ENCODE data around the gene MAGOHB. TPM values are rescaled to one million over a fixed set of nuclear protein-coding genes. Genes with fewer than 3 reads are reported as not detected.
"Not testable (repeated sequence)": the region's sequence is repeated elsewhere in the genome, so short reads cannot be mapped to it uniquely, and the experiment has no call there.

The MAGOHB gene
- 10 to 100 TPM; 40.4 to 68.4 TPM for total RNA-seq

DNA sequence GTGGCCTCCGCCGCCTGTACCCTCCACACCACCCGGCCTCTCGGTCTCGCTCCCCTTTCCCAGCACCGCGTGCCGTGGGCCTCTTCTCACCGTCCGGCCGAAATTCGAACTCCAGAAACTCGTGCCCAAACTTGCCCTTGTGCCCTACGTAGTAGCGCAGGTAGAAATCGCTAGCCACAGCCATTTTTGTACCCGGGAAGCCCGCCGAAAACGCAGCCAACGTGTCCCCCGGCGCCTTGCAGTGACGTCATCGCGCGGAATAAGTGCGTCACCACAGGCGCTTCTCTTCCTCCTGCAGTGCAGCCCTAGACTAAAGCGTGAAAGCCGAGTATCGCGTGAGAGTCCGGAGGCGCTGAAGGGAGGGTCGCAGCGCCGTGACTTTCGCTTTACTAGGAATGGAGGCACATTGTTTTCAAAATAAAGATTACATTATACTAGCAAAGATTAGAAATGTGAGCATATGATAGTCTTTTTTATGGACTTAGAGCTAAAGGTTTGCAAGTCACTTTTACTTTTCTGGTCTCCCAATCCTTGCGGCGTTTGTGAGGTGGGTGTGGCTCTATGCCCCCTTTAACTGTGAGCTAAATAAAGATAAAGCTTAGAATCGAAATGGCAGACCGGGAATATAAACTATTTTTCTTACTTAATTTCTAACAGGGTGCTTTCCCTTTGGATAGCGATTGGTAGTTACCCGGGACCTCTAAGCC, at the start of gene MAGOHB:
TSS of gene MAGOHB (minus strand) at position 261 of the 707 bp plus-strand sequence. CDS start at position 184, 77 bp downstream.
- peaks cover 53% of the 10 kb centered on the region for H3K36me3 Mint-ChIP-seq (ENCODE audit: low read depth)
- peaks cover 10% of the 10 kb centered on the region for H3K27me3 Mint-ChIP-seq
- H3K4me1 Mint-ChIP-seq = peaks cover 19% of the 10 kb centered on the region
- H3K9me3 Mint-ChIP-seq = no peaks in the 10 kb centered on the region
- peak within 1 kb of the TSS; percentile 99 for H3K27ac Mint-ChIP-seq
- peak within 1 kb of the TSS; percentile 92 for H3K4me3 Mint-ChIP-seq
- ATAC-seq (replicated peaks) = peak; percentile 98

DNA sequence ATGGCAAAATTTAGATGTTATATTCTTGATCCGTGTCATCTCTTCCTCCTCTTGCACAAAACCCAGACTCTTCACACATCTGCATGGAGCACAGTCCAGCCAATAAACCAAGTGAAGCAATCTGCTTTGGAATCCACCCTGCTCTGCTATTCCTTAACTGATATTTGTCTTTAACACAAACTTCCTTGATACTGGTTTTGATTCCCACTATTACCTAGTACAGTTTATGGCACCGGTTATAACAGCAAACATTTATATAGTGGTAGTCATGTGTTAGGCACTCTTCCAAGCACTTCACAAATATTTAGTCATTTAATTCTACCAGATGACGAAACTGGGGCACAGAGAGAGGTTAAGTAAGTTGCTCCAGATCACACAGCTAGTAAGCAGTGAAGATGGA, 47.9 kb upstream of the MAGOHB start:
- H3K9me3 Mint-ChIP-seq = no peaks in the 10 kb centered on the region
- H3K27ac Mint-ChIP-seq = no peak overlapping the region
- no peaks in the 10 kb centered on the region for H3K4me1 Mint-ChIP-seq
- no peak overlapping the region for H3K4me3 Mint-ChIP-seq
- no peaks in the 10 kb centered on the region for H3K36me3 Mint-ChIP-seq (ENCODE audit: low read depth)
- H3K27me3 Mint-ChIP-seq = peaks cover 28% of the 10 kb centered on the region
- no peak for ATAC-seq (replicated peaks)

DNA sequence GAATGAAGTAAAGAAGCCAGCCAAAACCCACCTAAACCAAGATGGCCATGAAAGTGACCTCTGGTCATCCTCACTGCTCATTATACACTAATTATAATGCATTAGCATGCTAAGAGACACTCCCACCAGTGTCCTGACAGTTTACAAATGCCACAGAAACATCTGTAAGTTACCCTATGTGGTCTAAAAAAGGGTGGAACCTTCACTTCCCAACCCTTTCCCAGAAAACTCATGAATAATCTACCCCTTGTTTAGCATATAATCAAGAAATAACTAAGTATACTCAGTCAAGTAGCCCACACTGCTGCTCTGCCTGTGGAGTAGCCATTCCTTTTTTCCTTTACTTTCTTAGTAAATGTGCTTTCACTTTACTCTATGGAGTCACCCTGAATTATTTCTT, 40.6 kb upstream of the MAGOHB start:
- H3K9me3 Mint-ChIP-seq = no peaks in the 10 kb centered on the region
- H3K4me1 Mint-ChIP-seq = no peaks in the 10 kb centered on the region
- H3K4me3 Mint-ChIP-seq = no peak overlapping the region
- H3K36me3 Mint-ChIP-seq (ENCODE audit: low read depth) = no peaks in the 10 kb centered on the region
- H3K27me3 Mint-ChIP-seq = peaks cover 24% of the 10 kb centered on the region
- H3K27ac Mint-ChIP-seq = no peak overlapping the region
- no peak for ATAC-seq (replicated peaks)

DNA sequence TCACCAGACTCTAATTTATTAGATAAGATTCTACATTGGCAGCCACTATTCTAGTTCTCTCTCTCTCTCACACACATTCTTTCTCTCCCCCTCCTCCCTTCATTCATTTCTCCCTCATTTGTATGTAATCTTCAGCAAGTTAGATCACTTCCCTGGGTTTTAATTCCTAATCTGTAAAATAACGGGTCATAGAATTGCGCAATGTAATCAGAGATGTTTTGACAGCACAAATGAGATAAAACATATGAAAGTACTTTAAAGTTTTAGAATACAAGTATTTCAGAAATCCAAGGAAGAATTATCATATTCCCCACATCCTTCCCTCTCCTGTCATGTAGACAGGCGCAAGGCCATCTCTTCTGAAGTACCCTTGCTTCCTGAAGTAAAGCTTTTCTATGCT, 38.8 kb upstream of the MAGOHB start:
- Mint-ChIP-seq H3K27ac (no peak overlapping the region), H3K4me1 (no peaks in the 10 kb centered on the region), H3K9me3 (peaks cover 7% of the 10 kb centered on the region), H3K27me3 (peaks cover 26% of the 10 kb centered on the region), H3K4me3 (no peak overlapping the region), H3K36me3 (ENCODE audit: low read depth) (no peaks in the 10 kb centered on the region)
- no peak for ATAC-seq (replicated peaks)

DNA sequence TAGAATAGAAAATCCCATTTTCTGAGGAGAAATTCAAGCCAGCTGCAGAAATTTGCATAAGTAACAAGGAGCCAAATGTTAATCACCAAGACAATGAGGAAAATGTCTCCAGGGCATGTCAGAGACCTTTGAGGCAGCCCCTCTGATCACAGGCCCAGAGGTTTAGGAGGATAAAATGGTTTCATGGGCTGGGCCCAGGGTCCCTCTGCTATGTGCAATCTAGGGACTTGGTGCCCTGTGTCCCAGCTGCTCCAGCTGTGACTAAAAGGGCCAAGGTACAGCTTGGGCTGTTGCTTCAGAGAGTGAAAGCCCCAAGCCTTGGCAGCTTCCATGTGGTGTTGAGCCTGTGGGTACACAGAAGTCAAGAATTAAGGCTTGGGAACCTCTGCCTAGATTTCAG, 33.2 kb upstream of the MAGOHB start:
- not testable (repeated sequence) for H3K4me1 Mint-ChIP-seq; H3K4me3 Mint-ChIP-seq; ATAC-seq (replicated peaks); H3K36me3 Mint-ChIP-seq (ENCODE audit: low read depth); H3K27ac Mint-ChIP-seq
- Mint-ChIP-seq H3K27me3 (peaks cover 28% of the 10 kb centered on the region), H3K9me3 (peaks cover 24% of the 10 kb centered on the region)

DNA sequence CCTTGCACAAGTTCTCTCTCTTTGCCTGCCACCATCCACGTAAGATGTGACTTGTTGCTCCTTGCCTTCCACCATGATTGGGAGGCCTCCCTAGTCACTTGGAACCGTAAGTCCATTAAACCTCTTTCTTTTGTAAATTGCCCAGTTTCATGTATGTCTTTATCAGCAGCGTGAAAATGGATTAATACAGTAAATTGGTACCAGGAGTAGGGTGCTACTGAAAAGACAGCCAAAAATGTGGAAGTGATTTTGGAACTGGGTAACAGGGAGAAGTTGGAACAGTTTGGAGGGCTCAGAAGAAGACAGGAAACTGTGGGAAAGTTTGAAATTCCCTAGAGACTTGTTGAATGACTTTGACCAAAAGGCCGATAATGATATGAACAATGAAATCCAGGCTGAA, 32.5 kb upstream of the MAGOHB start:
- Mint-ChIP-seq H3K4me3 (no peak overlapping the region), H3K4me1 (no peaks in the 10 kb centered on the region), H3K27me3 (peaks cover 31% of the 10 kb centered on the region), H3K9me3 (peaks cover 24% of the 10 kb centered on the region), H3K27ac (no peak overlapping the region), H3K36me3 (ENCODE audit: low read depth) (no peaks in the 10 kb centered on the region)
- no peak for ATAC-seq (replicated peaks)

DNA sequence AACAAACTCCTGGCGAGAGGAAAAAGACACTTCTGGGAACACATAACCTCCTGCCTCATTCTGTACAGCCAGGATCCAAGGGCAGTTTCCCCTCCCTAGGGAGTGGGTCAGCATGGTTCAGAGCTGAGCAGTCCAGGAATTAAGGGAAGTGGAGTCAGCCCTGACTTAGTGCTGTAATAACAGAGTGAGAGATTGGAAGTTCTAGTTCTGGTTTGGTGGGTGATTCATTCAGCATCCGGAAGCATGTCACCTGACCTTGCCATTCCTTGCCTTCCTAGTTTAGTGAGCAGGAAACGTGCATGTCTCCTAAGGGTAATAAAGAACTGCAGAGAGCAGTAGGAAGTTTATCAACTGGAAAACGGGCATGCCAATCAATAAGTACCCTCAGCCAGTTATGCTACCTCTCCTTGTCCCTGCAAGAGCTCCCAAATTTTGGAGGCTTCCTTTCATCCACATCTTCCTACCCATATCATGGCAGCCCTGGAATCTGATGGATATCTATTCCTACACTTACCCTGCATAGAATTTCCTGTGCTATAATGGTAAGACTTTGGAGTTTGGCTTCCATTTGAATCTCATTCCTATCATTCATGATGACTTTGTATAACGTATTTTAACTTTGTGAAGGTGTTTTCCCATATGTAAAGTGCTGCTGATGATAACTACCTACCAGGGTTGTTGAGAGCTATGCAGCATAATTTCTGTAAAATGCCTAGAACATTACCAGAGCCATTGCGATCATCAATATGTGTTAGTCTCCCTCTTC, 28.5 kb upstream of the MAGOHB start:
- H3K4me3 Mint-ChIP-seq = no peak overlapping the region
- H3K9me3 Mint-ChIP-seq = peaks cover 16% of the 10 kb centered on the region
- no peak for ATAC-seq (replicated peaks)
- H3K27me3 Mint-ChIP-seq = peaks cover 24% of the 10 kb centered on the region
- H3K4me1 Mint-ChIP-seq = no peaks in the 10 kb centered on the region
- H3K36me3 Mint-ChIP-seq (ENCODE audit: low read depth) = no peaks in the 10 kb centered on the region
- no peak overlapping the region for H3K27ac Mint-ChIP-seq

DNA sequence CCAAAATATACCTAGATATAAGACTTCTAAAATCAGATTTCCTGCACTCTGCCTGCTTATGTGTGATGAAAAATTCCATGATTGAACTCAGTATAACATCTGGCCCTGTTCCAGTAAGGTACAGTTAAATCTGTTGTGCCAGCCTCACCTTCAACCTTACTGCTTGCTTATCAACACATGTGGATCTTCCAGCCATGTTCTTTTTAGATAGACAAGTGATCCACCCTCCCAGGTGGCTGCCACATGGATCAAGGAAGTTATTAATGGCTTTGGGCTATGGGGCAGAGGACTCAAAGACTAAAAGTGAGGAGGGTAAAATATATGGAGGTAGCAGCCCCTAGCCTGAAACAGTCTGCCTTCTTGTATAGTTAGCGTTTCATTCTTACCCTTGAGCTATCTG, 25.3 kb upstream of the MAGOHB start:
- Mint-ChIP-seq H3K4me1 (no peaks in the 10 kb centered on the region), H3K4me3 (no peak overlapping the region), H3K27ac (no peak overlapping the region), H3K9me3 (no peaks in the 10 kb centered on the region), H3K36me3 (ENCODE audit: low read depth) (no peaks in the 10 kb centered on the region), H3K27me3 (peaks cover 21% of the 10 kb centered on the region)
- no peak for ATAC-seq (replicated peaks)

DNA sequence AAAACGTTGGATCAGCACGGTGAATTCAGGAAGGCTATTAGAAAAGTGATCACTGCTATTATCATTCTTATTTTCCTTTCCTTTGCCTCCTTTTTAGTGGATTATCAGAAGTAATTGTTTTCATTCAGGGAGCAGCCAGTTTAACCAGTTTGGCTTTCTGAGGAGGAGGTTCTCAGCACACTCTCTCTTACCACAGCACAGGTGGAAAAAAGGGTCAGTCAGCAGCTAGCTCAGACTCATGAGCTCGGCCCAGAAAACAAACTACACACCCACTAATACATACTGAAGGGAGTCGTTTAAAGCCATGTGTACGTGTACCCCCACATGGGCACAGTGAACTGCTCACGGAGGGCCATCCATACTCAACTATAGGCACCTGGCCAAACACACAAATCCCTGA, 23.2 kb upstream of the MAGOHB start:
- Mint-ChIP-seq H3K36me3 (ENCODE audit: low read depth) (no peaks in the 10 kb centered on the region), H3K4me3 (no peak overlapping the region), H3K27me3 (peaks cover 16% of the 10 kb centered on the region), H3K4me1 (no peaks in the 10 kb centered on the region), H3K27ac (no peak overlapping the region), H3K9me3 (no peaks in the 10 kb centered on the region)
- no peak for ATAC-seq (replicated peaks)

DNA sequence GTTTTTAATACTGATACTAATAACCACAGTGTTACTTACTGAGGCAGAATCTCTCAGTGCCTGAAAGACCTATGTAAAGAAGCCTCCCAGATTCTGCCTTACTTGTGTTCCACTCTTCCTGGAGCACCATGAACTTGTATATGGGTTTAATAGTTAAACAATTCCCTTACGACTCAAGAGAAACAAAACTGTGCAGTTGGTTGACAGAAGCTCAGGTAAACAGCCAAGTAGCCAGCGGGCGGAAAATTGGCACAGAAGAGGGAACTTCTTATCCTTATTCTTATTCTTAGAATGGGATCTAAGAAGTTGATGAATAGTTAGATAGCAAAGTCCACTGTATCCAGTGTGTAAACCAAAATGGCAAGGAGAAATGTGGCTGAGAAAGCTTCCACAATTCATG, 22.7 kb upstream of the MAGOHB start:
- Mint-ChIP-seq H3K27me3 (peaks cover 14% of the 10 kb centered on the region), H3K9me3 (no peaks in the 10 kb centered on the region), H3K27ac (no peak overlapping the region), H3K4me3 (no peak overlapping the region), H3K4me1 (no peaks in the 10 kb centered on the region), H3K36me3 (ENCODE audit: low read depth) (no peaks in the 10 kb centered on the region)
- ATAC-seq (replicated peaks) = no peak

DNA sequence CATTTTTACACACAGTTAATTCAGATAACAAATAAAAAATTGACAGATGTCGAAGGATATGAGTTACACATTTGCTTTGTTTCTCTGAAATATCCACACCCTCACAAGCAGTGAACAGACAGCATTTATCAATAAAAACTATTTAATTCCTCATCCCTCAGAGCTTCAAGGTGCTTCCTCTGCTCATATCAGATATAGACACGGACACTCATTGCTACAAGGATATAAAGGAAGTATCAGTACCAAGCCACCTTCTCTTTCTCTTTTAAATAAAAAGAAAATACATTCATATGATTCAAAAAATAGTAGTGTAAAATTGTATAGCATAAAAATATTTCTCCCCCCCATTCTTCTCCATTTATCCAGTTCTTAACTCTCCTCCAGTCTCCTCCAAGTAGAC, 21.9 kb upstream of the MAGOHB start:
- Mint-ChIP-seq H3K4me1 (no peaks in the 10 kb centered on the region), H3K36me3 (ENCODE audit: low read depth) (no peaks in the 10 kb centered on the region), H3K27me3 (peaks cover 12% of the 10 kb centered on the region), H3K27ac (no peak overlapping the region), H3K4me3 (no peak overlapping the region), H3K9me3 (no peaks in the 10 kb centered on the region)
- no peak for ATAC-seq (replicated peaks)

DNA sequence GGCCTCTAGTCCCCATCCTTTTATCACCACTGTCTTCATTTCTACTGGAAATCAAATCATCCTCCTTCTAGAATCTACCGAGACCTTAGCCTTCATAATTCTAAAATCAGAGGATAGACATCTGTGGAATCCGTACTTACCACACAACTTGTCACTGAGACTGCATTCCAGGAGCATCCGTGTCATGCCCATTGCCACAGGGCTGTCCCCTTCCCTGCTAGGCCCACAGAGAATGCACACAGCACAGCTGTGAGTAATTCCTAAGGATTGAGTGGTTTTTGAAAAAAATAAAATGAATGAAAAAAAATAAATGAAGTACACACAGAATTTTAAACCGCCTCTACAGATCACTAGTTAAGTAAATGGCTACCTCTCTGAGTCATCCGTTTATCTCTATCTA, 21.0 kb upstream of the MAGOHB start:
- H3K36me3 Mint-ChIP-seq (ENCODE audit: low read depth) = no peaks in the 10 kb centered on the region
- H3K9me3 Mint-ChIP-seq = no peaks in the 10 kb centered on the region
- no peak overlapping the region for H3K4me3 Mint-ChIP-seq
- H3K27ac Mint-ChIP-seq = no peak overlapping the region
- H3K4me1 Mint-ChIP-seq = no peaks in the 10 kb centered on the region
- peaks cover 17% of the 10 kb centered on the region for H3K27me3 Mint-ChIP-seq
- ATAC-seq (replicated peaks) = no peak

DNA sequence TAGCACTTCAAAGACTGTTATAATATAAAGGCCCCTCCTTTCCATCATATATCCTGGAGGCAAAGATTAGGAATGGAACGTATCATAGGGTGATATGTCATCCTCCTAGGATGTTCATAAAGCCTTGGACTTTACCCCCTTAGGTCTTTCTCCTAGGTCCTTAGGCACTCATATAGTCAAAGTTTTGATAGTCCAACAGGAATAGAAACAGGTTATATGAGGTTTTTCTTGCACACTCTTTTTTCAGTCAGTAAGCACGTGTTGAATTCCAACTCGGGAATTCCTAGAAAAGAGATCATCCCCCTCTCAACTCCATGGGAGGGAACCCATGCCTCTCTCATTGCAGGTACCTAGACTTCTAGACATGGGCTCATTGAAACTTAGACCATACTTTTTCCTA, 20.1 kb upstream of the MAGOHB start:
- no peaks in the 10 kb centered on the region for H3K9me3 Mint-ChIP-seq
- H3K36me3 Mint-ChIP-seq (ENCODE audit: low read depth) = no peaks in the 10 kb centered on the region
- H3K27ac Mint-ChIP-seq = no peak overlapping the region
- no peaks in the 10 kb centered on the region for H3K4me1 Mint-ChIP-seq
- no peak overlapping the region for H3K4me3 Mint-ChIP-seq
- ATAC-seq (replicated peaks) = no peak
- peaks cover 14% of the 10 kb centered on the region for H3K27me3 Mint-ChIP-seq

DNA sequence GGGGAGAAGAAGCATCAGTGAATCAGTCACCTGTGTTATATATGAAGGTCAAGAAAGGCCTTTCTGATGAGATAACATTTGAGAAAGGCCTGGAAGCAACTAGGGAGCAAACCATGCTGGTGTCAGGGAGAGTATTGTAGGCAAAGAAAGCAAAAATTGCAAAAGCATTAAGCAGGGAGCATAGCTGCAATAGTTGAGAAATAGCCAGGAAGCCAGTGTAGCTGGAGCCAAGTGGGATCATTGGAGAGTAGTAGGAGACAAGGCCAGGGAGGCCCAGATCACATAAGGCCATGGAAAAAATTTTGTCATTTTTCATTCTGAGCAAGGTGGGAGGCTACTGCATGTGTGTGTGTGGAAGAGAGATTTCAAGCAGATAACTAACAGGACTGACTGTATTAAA, 18.8 kb upstream of the MAGOHB start:
- no peak for ATAC-seq (replicated peaks)
- no peak overlapping the region for H3K4me3 Mint-ChIP-seq
- no peak overlapping the region for H3K27ac Mint-ChIP-seq
- H3K27me3 Mint-ChIP-seq = peaks cover 21% of the 10 kb centered on the region
- H3K9me3 Mint-ChIP-seq = no peaks in the 10 kb centered on the region
- no peaks in the 10 kb centered on the region for H3K4me1 Mint-ChIP-seq
- H3K36me3 Mint-ChIP-seq (ENCODE audit: low read depth) = no peaks in the 10 kb centered on the region

DNA sequence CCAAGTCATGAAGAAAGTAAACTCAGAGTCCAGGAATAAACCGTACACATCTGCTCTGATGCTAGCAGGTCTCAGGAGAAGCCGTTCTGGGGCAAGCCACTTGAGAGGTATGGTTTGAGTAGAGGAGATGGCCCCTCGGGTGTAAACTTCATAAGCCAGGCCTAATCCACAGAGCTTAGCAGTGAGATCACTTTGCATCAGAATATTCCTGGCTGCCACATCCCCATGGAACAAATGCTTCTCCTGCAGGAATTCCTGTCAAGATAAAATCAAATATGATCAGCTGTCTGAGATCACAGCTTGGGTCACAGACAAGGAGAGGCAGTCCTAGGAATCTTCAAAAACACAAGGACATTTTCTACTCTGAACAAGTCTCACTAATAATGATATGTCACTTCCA, 11.2 kb upstream of the MAGOHB start:
- Mint-ChIP-seq H3K27ac (no peak overlapping the region), H3K4me3 (no peak overlapping the region), H3K27me3 (peaks cover 36% of the 10 kb centered on the region), H3K36me3 (ENCODE audit: low read depth) (no peaks in the 10 kb centered on the region), H3K4me1 (no peaks in the 10 kb centered on the region), H3K9me3 (no peaks in the 10 kb centered on the region)
- ATAC-seq (replicated peaks) = no peak
